ENCODE measurements around the gene GAL. TPM values are rescaled to one million over a fixed set of nuclear protein-coding genes. Genes with fewer than 3 reads are reported as not detected.

The GAL gene
- not detected in 2 replicates for total RNA-seq (2016; rRNA removed; fragmentation: Illumina TruSeq; extraction: Trizol)
- total RNA-seq (2016; cell fraction: cytosol; rRNA removed; fragmentation: Illumina TruSeq; extraction: Trizol; ENCODE audit: low read depth) = not detected in 2 replicates
- not detected in 2 replicates for total RNA-seq (2016; cell fraction: insoluble cytoplasmic fraction; rRNA removed; fragmentation: Illumina TruSeq; extraction: Trizol)
- not detected in 2 replicates for total RNA-seq (2016; cell fraction: membrane; rRNA removed; fragmentation: Illumina TruSeq; extraction: Trizol)
- not detected in 2 replicates for total RNA-seq (2016; cell fraction: nucleus; rRNA removed; fragmentation: Illumina TruSeq; extraction: Trizol)
- not detected in 2 replicates for polyA plus RNA-seq (2011; rRNA removed)
- polyA plus RNA-seq (2011; cell fraction: cytosol; rRNA removed) = not detected in 2 replicates
- polyA plus RNA-seq (2011; cell fraction: nucleus; rRNA removed) = not detected in 2 replicates
- polyA plus RNA-seq (2012) = not detected in 2 replicates
- not detected in 2 replicates for polyA plus RNA-seq (2016; cell fraction: cytosol; fragmentation: Illumina TruSeq; extraction: Trizol; ENCODE audit: low read depth)
- polyA plus RNA-seq (2016; cell fraction: insoluble cytoplasmic fraction; fragmentation: Illumina TruSeq; extraction: Trizol; ENCODE audit: low read depth) = not detected in 2 replicates
- not detected in 2 replicates for polyA plus RNA-seq (2016; cell fraction: membrane; fragmentation: Illumina TruSeq; extraction: Trizol; ENCODE audit: low read depth)
- not detected in 2 replicates for polyA plus RNA-seq (2016; cell fraction: nucleus; fragmentation: Illumina TruSeq; extraction: Trizol; ENCODE audit: insufficient read depth, low read depth)
- polyA minus RNA-seq (2011; rRNA and poly(A)+ RNA removed; ENCODE audit: low replicate concordance) = 53.8 TPM in 1 of 2 replicates, not detected in the other
- not detected in 2 replicates for polyA minus RNA-seq (2011; cell fraction: cytosol; rRNA and poly(A)+ RNA removed)
- polyA minus RNA-seq (2011; cell fraction: nucleus; rRNA and poly(A)+ RNA removed) = not detected in 2 replicates
- percentile 10 among the genes with signal in this experiment for Bru-seq, nascent RNA
- not detected for BruChase-seq, experiment 1, labeled RNA remaining after a 6-hour chase
- BruChase-seq, experiment 2, labeled RNA remaining after a 2-hour chase = not detected
- long read RNA-seq, experiment 1 = 0 reads
- long read RNA-seq, experiment 2 = 0 reads

- no peak within 1 kb of the TSS for H3K4me2 ChIP-seq (ENCODE audit: low read depth, low read length)
- H4K20me1 ChIP-seq (ENCODE audit: insufficient read depth, low read length) = no peaks in the 10 kb centered on the region
- in situ Hi-C loops (cut with HindIII; ENCODE audit: extremely low pct_ligation_motif_present, low pct_unique_long_range_greater_than_20kb) = no loop called here
- ChIA-PET CTCF (ENCODE audit: low intra/inter-chr PET ratio, low total read pairs) (no interaction called here), POLR2A (no interaction called here)
- no peaks in the 10 kb centered on the region for H3K79me2 ChIP-seq (ENCODE audit: insufficient read depth, low read length)
- H3K9me3 ChIP-seq (ENCODE audit: low read length) = no peaks in the 10 kb centered on the region
- peaks cover 8% of the 10 kb centered on the region; the same call in 1 of the 2 replicates for H3K4me1 ChIP-seq (ENCODE audit: insufficient read depth, low read length)
- H3K9ac ChIP-seq (ENCODE audit: insufficient read depth, low read depth, low read length) = no peak within 1 kb of the TSS
- intact Hi-C loops (cut with micrococcal nuclease; ENCODE audit: unreplicated experiment) = no loop called here
- no peak within 1 kb of the TSS for H2AFZ ChIP-seq (ENCODE audit: low read length)
- H3K4me3 ChIP-seq (replicated peaks in 1 of 3; ENCODE audit: insufficient read depth in 1 of 3, low read depth in 2 of 3, low read length in 3 of 3) = no peak within 1 kb of the TSS
- WGBS (ENCODE audit: low lambda C conversion rate) = 63% methylated on average over 38 of the region's 113 CpGs
- H3K36me3 ChIP-seq (replicated peaks in 1 of 2; ENCODE audit: control insufficient read depth in 1 of 2, insufficient read depth in 2 of 2, low read length in 2 of 2) = no peaks in the 10 kb centered on the region
- BruUV-seq (replicated peaks) = no TSS peak
- no peak within 1 kb of the TSS for H3K27ac ChIP-seq (ENCODE audit: extremely low read length, insufficient read depth, low read length)
- no peak for ATAC-seq
- peaks cover 9 to 61% of the 10 kb centered on the region in 2 experiments for H3K27me3 ChIP-seq (ENCODE audit: control insufficient read depth in 1 of 2, insufficient read depth in 2 of 2, low read length in 2 of 2)
- DNase-seq (ENCODE audit: low spot score) = no peak
- FAIRE-seq = no peak
- TF ChIP-seq ZNF12 (CRISPR knock-in tag; IDR thresholded peaks at IDR 0.05) = no peak
- TF ChIP-seq SRF (IDR thresholded peaks at IDR 0.05; ENCODE audit: low read depth, low read length) = no peak
- no peak for TF ChIP-seq ZFP36 (IDR thresholded peaks at IDR 0.05; ENCODE audit: borderline replicate concordance, low read depth, low read length, partially characterized antibody)
- TF ChIP-seq REPIN1 (CRISPR knock-in tag; IDR thresholded peaks at IDR 0.05; ENCODE audit: borderline replicate concordance, low read depth) = no peak
- TF ChIP-seq SKI (IDR thresholded peaks at IDR 0.05; ENCODE audit: partially characterized antibody) = no peak
- no peak for TF ChIP-seq NAIF1 (CRISPR knock-in tag; IDR thresholded peaks at IDR 0.05; ENCODE audit: borderline replicate concordance)
- TF ChIP-seq ZNF251 (CRISPR knock-in tag; IDR thresholded peaks at IDR 0.05) = no peak
- no peak for TF ChIP-seq CSRNP2 (CRISPR knock-in tag; conservative IDR thresholded peaks at IDR 0.05; ENCODE audit: low read depth)
- no peak for TF ChIP-seq ZNF891 (CRISPR knock-in tag; IDR thresholded peaks at IDR 0.05)
- TF ChIP-seq ZNF563 (CRISPR knock-in tag; IDR thresholded peaks at IDR 0.05) = no peak
- no peak for TF ChIP-seq FOXK1 (CRISPR knock-in tag; IDR thresholded peaks at IDR 0.05; ENCODE audit: borderline replicate concordance, low read depth)
- no peak for TF ChIP-seq TEAD3 (CRISPR knock-in tag; optimal IDR thresholded peaks at IDR 0.05; ENCODE audit: borderline replicate concordance)
- no peak for TF ChIP-seq RBM39 (IDR thresholded peaks at IDR 0.05; ENCODE audit: low read depth, low read length, poor library complexity, severe bottlenecking)
- no peak for TF ChIP-seq ZNF207 (IDR thresholded peaks at IDR 0.05; ENCODE audit: borderline replicate concordance)
- no peak for TF ChIP-seq ZNF580 (CRISPR knock-in tag; IDR thresholded peaks at IDR 0.05; ENCODE audit: borderline replicate concordance, low read depth)
- TF ChIP-seq HINFP (CRISPR knock-in tag; IDR thresholded peaks at IDR 0.05; ENCODE audit: low read depth) = no peak
Observed at GRCh38 chr11:68684385-68685356, at the start of gene GAL. GAL (plus strand) TSS chr11:68684544; CDS start chr11:68684924, 380 bp downstream.
